SK-N-SH (cell line): Measurements from ENCODE around the gene SHPK.

Source experiments
- EZH2phosphoT487 ChIP-seq: fragments of 200-600 bp; sonication (generic); IDR thresholded peaks from 2 replicates; pipeline ENCODE4 v1.6.1; 2017; ENCODE audit warnings: low read depth, mixed run types, mild to moderate bottlenecking, antibody characterized with exemption, moderate library complexity, borderline replicate concordance
- FOXM1 ChIP-seq: IDR thresholded peaks from 2 replicates; pipeline ENCODE4 v1.4.0; 2012; ENCODE audit warnings: low read depth, mild to moderate bottlenecking
- RAD21 ChIP-seq: IDR thresholded peaks from 2 replicates; pipeline ENCODE4 v1.6.1; 2012; ENCODE audit warnings: mild to moderate bottlenecking, low read length
- RCOR1 ChIP-seq: fragments of 150-350 bp; IDR thresholded peaks from 2 replicates; pipeline ENCODE4 v1.6.1; 2017; ENCODE audit warnings: antibody characterized with exemption, low read length
- TAF1 ChIP-seq: IDR thresholded peaks from 2 replicates; pipeline ENCODE4 v1.6.1; 2012; ENCODE audit warnings: low read depth, mild to moderate bottlenecking, low read length, moderate library complexity, borderline replicate concordance
- TF ChIP-seq, protein P1 (sequence below): fragments of 200-600 bp; sonication (generic); IDR thresholded peaks from 2 replicates; pipeline ENCODE4 v1.6.1; 2017; ENCODE audit warnings: antibody characterized with exemption, mild to moderate bottlenecking, moderate library complexity
- TF ChIP-seq, protein P2 (sequence below): IDR thresholded peaks from 2 replicates; pipeline ENCODE4 v1.6.1; 2012; ENCODE audit warnings: mild to moderate bottlenecking, low read depth, low read length, moderate library complexity
- TF ChIP-seq, protein P3 (sequence below): fragments of 150-350 bp; IDR thresholded peaks from 2 replicates; pipeline ENCODE4 v1.6.1; 2017; ENCODE audit warnings: antibody characterized with exemption, low read length, low read depth, borderline replicate concordance
- TF ChIP-seq, protein P4 (sequence below): IDR thresholded peaks from 2 replicates; pipeline ENCODE4 v1.4.0; 2012; ENCODE audit warnings: low read depth, borderline replicate concordance

DNA sequence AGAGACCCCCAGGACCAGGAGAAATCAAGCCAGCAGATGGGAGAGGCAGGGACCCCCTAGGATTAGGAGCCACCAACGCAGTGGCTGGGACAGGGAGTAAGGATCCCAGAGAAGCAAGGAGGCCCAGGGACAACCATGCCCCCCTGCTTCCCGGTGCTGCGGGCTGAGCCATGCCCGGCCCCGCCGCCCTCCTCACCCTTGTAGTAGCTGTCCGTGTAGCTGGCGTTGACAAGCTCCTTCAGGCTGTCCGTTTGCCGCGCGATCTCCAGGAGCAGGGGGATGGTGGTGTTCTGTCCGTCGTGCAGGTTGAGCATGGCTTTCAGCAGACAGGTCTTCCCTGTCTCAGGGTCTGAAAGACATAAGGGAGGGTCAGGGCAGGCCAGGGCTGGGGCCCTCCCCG lies 45.3 kb downstream of the SHPK start:
- TF ChIP-seq, protein P1, sequence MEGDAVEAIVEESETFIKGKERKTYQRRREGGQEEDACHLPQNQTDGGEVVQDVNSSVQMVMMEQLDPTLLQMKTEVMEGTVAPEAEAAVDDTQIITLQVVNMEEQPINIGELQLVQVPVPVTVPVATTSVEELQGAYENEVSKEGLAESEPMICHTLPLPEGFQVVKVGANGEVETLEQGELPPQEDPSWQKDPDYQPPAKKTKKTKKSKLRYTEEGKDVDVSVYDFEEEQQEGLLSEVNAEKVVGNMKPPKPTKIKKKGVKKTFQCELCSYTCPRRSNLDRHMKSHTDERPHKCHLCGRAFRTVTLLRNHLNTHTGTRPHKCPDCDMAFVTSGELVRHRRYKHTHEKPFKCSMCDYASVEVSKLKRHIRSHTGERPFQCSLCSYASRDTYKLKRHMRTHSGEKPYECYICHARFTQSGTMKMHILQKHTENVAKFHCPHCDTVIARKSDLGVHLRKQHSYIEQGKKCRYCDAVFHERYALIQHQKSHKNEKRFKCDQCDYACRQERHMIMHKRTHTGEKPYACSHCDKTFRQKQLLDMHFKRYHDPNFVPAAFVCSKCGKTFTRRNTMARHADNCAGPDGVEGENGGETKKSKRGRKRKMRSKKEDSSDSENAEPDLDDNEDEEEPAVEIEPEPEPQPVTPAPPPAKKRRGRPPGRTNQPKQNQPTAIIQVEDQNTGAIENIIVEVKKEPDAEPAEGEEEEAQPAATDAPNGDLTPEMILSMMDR: no peak
- TF ChIP-seq RAD21: no peak
- no peak for TF ChIP-seq EZH2phosphoT487
- no peak for TF ChIP-seq TAF1
- TF ChIP-seq, protein P2, sequence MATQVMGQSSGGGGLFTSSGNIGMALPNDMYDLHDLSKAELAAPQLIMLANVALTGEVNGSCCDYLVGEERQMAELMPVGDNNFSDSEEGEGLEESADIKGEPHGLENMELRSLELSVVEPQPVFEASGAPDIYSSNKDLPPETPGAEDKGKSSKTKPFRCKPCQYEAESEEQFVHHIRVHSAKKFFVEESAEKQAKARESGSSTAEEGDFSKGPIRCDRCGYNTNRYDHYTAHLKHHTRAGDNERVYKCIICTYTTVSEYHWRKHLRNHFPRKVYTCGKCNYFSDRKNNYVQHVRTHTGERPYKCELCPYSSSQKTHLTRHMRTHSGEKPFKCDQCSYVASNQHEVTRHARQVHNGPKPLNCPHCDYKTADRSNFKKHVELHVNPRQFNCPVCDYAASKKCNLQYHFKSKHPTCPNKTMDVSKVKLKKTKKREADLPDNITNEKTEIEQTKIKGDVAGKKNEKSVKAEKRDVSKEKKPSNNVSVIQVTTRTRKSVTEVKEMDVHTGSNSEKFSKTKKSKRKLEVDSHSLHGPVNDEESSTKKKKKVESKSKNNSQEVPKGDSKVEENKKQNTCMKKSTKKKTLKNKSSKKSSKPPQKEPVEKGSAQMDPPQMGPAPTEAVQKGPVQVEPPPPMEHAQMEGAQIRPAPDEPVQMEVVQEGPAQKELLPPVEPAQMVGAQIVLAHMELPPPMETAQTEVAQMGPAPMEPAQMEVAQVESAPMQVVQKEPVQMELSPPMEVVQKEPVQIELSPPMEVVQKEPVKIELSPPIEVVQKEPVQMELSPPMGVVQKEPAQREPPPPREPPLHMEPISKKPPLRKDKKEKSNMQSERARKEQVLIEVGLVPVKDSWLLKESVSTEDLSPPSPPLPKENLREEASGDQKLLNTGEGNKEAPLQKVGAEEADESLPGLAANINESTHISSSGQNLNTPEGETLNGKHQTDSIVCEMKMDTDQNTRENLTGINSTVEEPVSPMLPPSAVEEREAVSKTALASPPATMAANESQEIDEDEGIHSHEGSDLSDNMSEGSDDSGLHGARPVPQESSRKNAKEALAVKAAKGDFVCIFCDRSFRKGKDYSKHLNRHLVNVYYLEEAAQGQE: no peak
- TF ChIP-seq FOXM1: no peak
- TF ChIP-seq, protein P3, sequence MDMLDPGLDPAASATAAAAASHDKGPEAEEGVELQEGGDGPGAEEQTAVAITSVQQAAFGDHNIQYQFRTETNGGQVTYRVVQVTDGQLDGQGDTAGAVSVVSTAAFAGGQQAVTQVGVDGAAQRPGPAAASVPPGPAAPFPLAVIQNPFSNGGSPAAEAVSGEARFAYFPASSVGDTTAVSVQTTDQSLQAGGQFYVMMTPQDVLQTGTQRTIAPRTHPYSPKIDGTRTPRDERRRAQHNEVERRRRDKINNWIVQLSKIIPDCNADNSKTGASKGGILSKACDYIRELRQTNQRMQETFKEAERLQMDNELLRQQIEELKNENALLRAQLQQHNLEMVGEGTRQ: no peak
- no peak for TF ChIP-seq RCOR1
- TF ChIP-seq, protein P4, sequence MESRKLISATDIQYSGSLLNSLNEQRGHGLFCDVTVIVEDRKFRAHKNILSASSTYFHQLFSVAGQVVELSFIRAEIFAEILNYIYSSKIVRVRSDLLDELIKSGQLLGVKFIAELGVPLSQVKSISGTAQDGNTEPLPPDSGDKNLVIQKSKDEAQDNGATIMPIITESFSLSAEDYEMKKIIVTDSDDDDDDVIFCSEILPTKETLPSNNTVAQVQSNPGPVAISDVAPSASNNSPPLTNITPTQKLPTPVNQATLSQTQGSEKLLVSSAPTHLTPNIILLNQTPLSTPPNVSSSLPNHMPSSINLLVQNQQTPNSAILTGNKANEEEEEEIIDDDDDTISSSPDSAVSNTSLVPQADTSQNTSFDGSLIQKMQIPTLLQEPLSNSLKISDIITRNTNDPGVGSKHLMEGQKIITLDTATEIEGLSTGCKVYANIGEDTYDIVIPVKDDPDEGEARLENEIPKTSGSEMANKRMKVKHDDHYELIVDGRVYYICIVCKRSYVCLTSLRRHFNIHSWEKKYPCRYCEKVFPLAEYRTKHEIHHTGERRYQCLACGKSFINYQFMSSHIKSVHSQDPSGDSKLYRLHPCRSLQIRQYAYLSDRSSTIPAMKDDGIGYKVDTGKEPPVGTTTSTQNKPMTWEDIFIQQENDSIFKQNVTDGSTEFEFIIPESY: no peak
